NCI-H1694 (cell line): ENCODE results near the gene MAPK14.

Source experiments
- DNase-seq: peaks from one replicate; lab custom pipeline; 2025; lab: John Stamatoyannopoulos, UW

MAPK14 gene

GRCh38 chr6:36104836-36105235, 77.2 kb downstream of the MAPK14 start:
- peak; percentile 86 for DNase-seq

- DNase-seq, result no peak
Observed at GRCh38 chr6:36109092-36109491, 81.5 kb downstream of the MAPK14 start.

GRCh38 chr6:36110050-36110449, 82.4 kb downstream of the MAPK14 start:
- DNase-seq, result no peak

GRCh38 chr6:36110863-36111262, 83.3 kb downstream of the MAPK14 start:
- DNase-seq, result no peak

GRCh38 chr6:36111526-36111925, 83.9 kb downstream of the MAPK14 start:
- DNase-seq, result no peak

GRCh38 chr6:36113049-36113448, 85.4 kb downstream of the MAPK14 start:
- no peak for DNase-seq

GRCh38 chr6:36113703-36114102, 86.1 kb downstream of the MAPK14 start:
- no peak for DNase-seq

GRCh38 chr6:36114798-36115408, 87.3 kb downstream of the MAPK14 start:
- DNase-seq, result no peak

GRCh38 chr6:36115412-36115811, 87.8 kb downstream of the MAPK14 start:
- no peak for DNase-seq

GRCh38 chr6:36116066-36116864, 88.7 kb downstream of the MAPK14 start:
- DNase-seq, result no peak

GRCh38 chr6:36116943-36117342, 89.3 kb downstream of the MAPK14 start:
- DNase-seq, result no peak

GRCh38 chr6:36117658-36118549, 90.3 kb downstream of the MAPK14 start:
- DNase-seq, result no peak

- DNase-seq, result no peak
Observed at GRCh38 chr6:36118550-36119107, 91.0 kb downstream of the MAPK14 start.

- DNase-seq, result no peak
Observed at GRCh38 chr6:36119209-36119608, 91.6 kb downstream of the MAPK14 start.

- no peak for DNase-seq
Observed at GRCh38 chr6:36120018-36120417, 92.4 kb downstream of the MAPK14 start.

GRCh38 chr6:36120539-36120938, 92.9 kb downstream of the MAPK14 start:
- no peak for DNase-seq

GRCh38 chr6:36120979-36121786, 93.6 kb downstream of the MAPK14 start:
- DNase-seq, result no peak

GRCh38 chr6:36121787-36122494, 94.3 kb downstream of the MAPK14 start:
- DNase-seq, result no peak

- no peak for DNase-seq
Observed at GRCh38 chr6:36122495-36123269, 95.1 kb downstream of the MAPK14 start.
